ENCODE data around the gene IRAK1.

IRAK1 gene

DNA sequence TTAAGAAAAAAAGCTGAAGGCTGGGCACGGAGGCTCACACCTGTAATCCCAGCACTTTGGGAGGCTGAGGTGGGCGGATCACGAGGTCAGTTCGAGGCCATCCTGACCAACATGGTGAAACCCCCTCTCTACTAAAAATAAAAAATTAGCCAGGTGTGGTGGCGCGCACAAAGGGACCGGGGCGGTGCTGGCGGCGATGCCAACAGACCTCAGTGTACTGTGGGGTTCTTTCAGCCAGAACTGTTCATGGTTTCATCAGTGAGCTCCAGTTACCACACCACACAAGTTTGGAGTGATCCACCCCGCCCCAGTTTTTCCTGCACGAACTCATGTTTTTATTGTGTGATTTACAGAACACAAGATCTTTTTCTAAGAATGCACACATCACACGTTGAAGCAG, 21.2 kb upstream of the IRAK1 start:
- DNase-seq (ENCODE audit: low read depth in 2 of 2): no peak

DNA sequence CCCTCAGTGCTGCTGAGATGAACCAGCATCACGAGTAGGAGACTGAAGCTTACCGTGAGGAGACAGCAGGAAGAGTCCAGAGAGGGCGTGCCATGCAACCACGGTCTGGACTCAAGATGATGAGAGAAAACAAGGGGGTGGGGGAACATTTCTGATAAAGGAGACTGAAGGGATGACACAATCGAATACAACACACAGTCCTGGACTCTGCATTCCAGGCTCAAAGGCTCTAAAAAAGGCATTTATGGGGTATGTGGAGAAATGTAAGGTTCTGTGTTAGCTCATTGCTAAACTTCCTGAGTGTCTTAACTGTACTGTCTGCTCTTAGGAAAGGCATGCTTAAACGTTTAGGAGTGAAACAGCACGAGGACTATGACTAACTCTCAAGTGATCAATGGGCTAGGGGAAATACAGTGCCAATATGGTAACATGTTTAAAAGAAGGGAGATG, 20.6 kb upstream of the IRAK1 start:
- DNase-seq (ENCODE audit: low read depth in 2 of 2): peak; percentile 50 to 53

DNA sequence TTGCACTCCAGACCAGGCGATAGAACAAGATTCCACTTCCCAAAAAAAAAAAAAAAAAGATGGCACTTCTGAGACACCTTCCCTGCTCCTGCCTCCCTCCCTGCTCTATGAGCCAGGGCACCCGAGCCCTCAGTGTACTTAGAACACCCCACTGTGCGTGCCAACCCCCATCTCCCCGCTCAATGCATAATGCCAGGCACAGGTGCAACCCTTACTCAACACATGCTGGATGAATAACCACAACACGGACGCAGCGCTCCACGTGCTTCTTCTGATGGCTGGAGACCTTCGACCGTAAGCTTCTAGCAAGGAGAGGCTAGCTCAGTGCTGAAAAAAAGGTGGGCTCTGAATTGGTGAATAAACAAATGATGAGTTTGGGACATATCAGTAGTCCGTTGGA, 19.9 kb upstream of the IRAK1 start:
- DNase-seq (ENCODE audit: low read depth in 2 of 2): no peak

DNA sequence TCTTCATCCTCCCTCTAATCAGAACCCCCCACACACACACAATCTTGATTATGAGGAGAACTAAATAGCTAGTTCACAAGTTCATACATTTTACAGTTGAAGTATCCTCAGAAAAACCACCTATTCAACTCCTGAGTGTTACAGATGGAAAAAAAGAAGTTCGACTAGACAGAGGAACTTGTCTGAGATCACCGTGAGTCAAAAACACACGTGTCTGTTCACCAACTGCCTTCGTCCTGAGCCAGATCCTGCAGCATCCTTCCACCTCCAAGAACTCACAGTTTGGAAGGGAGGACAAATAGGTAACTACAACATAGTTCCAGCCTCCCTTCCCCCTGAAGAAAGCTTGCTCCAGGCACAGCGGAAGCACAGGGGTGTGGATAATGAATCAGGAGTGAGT, 19.0 kb upstream of the IRAK1 start:
- DNase-seq (ENCODE audit: low read depth in 2 of 2): no peak

DNA sequence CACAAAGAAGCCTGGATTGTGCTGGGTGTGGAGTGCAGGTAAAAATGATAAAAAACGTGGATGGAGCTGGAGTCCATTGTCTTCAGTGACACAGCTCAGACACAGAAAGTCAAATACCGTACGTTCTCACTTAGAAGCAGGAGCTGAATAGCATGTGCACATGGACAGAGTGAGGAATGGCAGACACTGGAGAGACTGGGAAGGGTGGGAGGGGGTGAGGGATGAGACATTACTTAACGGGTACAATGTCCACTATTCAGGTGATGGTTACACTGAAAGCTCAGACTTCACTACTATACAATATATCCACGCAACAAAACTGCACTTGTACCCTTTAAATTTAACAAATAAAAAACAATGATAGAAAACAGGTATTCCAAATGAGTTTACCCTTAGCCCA, 18.1 kb upstream of the IRAK1 start:
- DNase-seq (ENCODE audit: low read depth in 2 of 2): no peak

DNA sequence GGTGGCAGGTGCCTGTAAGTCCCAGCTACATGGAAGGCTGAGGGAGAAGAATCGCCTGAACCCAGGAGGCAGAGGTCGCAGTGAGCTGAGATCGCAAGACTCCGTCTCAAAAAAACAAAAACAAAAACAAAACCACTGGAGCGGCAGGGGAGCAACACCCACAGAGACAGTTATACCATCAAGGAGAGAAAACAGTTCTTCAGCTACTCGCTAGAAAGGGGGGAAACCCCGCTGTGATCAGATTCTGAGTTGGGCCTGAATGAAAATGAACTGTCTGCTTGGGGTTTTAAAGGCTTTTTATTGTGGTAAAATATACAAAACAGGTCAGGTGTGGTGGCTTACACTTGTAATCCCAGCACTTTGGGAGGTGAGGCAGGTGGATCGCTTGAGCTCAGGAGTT, 16.8 kb upstream of the IRAK1 start:
- no peak for DNase-seq (ENCODE audit: low read depth in 2 of 2)

DNA sequence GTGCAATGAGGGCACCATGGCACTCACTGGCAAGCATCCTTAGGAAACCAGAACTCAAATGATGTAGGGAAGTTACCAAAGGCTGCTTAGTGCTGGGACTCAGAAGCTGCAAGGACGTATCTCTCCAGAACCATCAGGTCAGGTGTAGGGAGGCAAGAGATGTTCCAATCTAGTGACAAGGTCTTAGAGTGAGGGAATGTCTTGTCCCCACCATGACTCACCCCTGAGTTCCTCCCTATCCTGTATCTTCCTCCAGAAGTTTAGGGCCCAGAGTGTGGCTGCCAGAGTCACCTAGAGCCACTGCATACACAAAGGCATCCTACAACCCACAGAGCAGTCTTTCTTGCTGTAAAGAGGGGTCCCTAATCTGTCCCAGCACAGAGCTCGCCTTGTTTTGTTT, 14.1 kb upstream of the IRAK1 start:
- no peak for DNase-seq (ENCODE audit: low read depth in 2 of 2)

DNA sequence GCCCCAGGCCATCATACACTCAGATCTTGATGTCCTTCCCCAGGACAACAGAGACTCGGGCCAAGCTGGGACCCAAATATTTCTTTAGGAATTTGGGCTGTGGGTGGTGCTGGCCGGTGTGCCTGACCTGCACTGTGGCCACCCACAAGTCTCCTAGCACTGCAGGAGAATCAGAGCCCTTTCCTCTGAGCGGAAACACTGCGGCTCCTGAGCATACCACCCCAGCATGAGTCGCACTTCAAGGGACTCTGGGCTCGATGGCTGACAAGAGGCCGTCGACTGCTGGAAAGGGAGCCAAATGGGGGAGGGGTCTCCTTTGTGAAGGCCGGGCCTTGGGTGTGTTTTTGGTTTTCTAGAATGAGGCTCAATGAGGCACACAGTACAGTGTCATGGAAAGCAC, 13.0 kb upstream of the IRAK1 start:
- no peak for DNase-seq (ENCODE audit: low read depth in 2 of 2)

DNA sequence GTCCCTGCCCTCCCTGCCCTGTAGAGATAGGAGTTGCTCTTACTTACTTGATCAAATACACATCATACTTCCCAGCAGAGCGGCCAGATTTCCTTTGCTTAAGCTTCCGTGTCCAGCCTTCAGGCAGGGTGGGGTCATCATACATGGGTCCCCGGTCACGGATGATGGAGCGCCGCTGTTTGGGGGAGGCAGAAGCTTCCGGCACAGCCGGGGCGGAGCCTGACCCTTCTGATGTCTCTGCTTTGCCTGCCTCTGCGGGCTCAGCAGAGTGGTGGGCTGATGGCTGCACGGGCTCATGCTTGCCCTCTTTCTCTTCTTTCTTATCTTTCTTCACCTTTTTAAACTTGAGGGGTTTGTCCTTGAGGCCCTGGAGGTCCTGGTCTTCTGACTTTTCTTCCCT, 12.5 kb upstream of the IRAK1 start:
- DNase-seq (ENCODE audit: low read depth in 2 of 2): no peak

DNA sequence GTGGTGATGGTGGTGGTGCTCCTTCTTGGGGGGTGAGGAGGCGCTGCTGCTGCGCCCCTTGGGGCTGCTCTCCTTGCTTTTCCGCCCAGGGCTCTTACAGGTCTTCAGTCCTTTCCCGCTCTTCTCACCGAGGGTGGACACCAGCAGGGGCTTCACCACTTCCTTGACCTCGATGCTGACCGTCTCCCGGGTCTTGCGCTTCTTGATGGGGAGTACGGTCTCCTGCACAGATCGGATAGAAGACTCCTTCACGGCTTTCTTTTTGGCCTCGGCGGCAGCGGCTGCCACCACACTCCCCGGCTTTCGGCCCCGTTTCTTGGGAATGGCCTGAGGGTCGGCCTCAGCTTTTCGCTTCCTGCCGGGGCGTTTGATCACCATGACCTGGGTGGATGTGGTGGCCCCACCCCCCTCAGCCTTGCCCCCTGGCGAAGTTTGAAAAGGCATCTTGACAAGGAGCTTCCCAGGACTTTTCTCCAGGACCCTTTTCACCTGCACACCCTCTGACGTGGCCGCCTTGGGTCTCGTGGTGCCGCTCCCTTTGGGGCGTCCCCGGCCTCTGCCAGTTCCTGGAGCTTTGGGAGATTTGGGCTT, 11.1 kb upstream of the IRAK1 start:
- no peak for DNase-seq (ENCODE audit: low read depth in 2 of 2)

DNA sequence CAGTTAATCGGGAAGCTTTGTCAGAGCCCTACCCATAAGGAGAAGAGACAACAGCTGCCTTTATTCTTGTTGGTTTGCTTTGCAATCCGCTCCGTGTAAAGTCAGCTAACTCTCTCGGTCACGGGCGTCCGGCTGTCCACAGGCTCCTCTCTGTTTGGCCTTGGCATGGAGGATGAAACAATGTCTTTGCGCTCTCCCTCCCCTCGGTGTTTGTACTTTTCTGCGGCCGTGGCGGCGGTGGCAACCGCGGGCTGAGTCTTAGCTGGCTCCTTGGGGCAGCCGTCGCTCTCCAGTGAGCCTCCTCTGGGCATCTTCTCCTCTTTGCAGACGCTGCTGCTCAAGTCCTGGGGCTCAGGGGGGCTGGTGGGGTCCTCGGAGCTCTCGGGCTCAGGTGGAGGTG, 10.6 kb upstream of the IRAK1 start:
- no peak for DNase-seq (ENCODE audit: low read depth in 2 of 2)

DNA sequence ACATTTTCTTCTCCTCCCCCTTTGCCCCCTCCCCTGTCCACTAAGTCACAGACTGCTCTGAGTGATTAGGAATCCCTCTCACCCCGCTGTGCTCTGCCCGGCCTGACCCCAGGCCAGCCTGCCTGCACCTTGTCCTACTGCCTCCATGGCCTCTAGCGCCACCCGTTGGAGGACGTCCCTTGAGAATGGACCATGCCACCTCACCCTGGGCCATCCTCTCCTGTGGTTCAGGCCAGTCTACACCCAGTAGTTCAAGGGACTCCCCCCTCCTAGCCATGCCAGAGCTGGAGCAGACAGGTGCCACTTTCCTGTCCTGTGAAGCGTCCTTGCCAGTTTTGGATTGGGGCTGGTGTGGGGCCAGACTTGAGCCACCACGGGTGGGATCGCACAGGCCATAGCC, 9.7 kb upstream of the IRAK1 start:
- no peak for DNase-seq (ENCODE audit: low read depth in 2 of 2)

DNA sequence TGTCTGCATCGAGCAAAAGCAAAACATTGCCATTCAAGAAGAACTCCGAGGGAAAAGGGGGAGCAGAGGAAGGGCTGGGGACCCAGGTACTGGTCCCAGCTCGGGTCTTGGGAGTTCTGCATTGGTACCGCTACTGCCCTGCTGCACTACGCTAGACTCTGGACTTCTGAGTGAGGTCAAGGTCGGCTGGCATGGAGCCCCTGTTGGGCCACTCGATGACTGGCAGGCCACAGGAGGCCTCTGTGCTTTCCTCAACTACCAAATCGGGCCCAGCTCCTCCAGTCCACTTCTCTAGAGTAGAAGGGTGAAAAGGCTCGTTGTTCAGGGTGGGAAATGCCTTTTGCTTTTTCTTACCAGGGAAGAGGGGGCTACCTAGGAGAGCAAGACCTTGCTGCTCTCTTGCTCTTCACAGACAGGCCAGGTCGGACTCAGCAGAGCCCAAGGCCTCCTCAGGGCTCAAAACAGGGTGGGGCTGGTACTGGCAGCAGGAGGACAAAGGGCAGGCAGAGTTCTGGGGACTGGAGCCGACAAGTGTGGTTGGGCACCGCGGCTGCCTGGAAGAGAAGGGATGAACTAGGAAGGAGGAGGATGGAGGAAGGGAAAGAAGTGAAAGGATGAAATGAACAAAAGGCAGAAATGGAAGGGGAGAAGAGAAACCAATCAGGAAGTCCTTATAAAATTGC, 8.9 kb upstream of the IRAK1 start:
- DNase-seq (ENCODE audit: low read depth in 2 of 2): no peak

DNA sequence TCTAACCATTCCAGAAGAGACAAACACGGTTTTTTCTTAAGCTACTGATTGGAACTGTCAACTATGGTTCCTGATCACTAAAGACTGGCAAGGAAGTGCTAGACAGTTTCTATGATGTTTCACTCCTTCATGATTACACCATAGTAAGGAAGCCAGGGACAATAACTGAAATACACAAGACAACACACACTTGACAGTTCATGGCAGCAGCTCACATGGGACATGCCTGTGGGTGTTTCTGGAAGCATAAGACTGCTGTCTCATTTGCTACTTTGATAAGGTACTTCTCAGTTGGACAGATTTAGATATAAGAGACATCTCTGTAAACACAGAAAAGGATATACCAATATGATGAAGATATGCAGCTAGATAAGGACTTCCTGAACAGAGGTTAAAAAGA, 8.3 kb upstream of the IRAK1 start:
- DNase-seq (ENCODE audit: low read depth in 2 of 2): no peak

DNA sequence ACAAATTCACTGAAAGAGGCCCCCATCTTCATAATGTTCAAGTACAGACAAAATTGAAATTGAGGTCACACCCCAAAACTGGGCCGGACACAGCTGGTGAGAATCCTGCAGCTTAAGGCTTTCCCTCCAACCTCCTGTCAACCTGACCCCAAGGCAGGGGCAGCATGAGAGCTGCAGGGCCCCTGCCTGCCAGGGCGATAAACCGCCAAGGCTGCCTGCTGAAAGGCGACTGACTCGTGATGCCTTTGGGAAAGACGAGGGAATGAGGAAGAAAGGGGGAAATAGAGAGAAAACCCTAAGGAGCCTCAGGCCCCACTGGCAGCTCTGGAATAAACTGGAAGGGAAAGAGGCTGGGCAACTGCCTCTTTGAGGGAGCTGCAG, 7.3 kb upstream of the IRAK1 start:
- DNase-seq (ENCODE audit: low read depth in 2 of 2): no peak

DNA sequence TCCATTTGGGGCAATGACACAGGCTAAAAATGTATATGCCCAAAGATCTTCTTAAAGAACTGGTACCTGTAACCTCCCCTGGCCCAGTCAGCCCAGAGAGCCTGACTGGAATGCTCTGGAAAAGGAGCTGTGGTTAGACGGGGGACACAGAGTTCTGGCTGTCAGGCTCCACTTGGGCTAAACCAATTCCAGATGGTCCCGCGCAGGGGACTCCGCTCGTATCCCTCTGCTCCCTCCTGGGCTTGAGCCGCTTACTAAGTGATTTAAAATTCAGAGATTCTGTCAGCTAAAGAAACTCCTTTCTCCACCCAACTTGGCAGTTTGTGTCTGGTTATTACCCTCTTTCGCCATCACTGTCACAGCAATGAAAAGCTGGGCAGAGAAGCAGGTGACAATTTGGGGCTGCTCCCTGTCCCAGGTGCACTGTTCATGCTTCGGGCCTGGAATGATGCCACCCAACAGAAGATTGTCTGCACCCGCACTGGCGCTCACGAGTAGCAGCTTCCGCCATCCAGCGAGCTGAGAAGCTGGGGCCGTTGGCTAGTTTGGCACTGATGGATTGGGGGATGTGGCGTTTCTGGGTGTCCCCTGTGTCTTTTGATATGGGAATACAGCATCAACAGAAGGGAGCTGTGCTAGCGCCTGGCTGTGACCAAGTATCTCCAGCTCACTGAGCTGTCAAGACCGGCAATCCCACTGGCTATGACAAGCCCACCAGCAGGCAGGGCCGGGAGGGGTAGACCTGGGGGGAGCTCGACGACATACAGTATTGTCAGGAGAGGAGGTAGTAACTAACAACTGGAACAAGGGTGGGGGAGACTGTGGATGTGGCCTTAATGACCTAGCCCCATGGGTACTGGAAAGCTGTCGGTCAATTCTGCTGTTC, 6.7 kb upstream of the IRAK1 start:
- no peak for DNase-seq (ENCODE audit: low read depth in 2 of 2)

DNA sequence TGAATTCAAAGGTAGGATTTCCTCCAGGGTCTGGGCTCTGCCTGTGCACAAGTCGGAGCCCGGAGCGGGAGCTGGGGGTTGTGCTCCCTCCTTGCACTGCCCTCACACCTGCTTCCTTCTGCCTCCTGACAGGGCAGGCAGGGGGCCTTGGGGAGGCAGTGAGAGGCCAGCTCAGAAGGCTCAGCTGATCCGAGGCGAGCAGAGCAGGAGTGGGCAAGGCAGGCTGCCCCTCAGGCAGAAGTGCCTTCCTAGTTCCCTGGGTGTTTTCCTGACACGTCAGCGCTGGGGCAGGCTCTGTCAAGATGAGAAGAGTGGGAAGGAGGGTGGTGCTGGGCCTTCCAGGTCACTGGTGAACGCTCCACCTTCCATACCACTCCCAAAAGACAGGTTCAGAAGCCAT, 5.5 kb upstream of the IRAK1 start:
- no peak for DNase-seq (ENCODE audit: low read depth in 2 of 2)

DNA sequence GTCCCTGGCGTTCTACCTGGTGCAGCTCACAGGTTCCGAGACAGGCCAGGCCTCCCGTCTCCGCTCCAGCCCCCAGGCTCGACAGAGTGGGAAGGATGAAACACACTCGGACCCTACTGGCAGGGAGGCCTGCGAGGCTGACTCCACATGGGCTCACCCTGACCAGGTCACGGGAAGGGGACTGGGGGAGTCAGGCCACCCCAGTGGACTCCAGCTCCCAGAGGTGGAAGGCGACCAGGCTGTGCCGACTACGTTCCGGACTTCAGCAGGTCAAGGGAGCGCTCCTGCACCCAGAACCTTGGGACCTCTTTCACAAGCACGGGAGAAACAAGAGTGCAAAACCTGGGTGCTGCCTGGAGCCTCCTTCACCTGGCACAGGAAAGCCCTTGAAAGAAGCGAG, 4.6 kb upstream of the IRAK1 start:
- no peak for DNase-seq (ENCODE audit: low read depth in 2 of 2)

DNA sequence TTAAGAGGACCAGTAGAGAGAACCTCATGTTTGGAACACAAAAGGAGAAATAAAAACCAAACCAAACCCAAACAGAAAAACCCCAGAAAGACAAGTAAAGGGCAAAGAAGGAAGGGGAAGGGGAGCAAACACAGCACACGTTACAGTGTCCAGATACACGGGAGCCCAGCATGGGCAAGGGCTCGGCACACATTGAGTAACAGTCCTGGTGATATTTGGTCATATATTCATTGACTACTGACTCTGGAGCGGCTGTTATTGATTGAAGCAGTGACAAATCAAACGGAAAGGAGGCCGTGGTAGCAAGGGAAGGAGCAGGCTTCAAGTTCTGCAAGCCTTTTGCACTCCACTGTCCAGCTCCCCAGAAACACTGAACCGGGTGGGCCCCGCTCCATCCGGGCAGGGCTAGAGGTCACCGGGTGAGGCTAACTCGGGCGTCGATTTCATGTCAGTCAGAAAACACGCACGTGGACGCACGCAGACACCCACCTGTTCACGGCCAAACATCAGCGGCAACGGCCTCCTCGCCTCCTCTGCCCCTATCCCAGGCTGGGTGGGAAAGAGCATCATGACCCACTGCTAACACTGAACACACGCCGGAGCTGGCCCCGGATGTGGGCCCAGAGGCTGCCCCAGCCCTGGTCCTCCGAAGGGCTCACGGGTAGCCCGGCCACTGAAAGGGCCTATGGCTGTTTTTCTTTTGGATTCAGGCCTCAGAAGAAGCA, 3.7 kb upstream of the IRAK1 start:
- no peak for DNase-seq (ENCODE audit: low read depth in 2 of 2)

DNA sequence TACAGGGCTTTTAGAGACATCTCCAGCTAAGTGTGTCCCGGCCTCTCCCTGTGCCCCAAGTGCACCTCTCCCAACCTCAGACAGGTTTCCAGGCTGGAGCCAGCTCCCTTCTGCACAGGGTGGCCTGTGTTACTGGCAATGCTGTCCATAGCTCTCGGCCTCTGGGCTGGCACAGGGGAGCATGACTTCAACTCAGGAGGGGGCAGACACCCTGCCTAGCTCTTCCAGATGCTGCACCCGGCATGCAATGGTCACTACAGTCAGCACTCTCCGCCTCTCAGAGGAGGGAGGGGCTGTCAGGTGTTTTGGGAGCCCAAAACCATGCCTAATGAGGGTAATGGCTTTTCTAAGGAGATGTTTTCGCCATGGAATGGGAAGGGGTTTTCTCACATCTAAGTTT, 2.4 kb upstream of the IRAK1 start:
- no peak for DNase-seq (ENCODE audit: low read depth in 2 of 2)

DNA sequence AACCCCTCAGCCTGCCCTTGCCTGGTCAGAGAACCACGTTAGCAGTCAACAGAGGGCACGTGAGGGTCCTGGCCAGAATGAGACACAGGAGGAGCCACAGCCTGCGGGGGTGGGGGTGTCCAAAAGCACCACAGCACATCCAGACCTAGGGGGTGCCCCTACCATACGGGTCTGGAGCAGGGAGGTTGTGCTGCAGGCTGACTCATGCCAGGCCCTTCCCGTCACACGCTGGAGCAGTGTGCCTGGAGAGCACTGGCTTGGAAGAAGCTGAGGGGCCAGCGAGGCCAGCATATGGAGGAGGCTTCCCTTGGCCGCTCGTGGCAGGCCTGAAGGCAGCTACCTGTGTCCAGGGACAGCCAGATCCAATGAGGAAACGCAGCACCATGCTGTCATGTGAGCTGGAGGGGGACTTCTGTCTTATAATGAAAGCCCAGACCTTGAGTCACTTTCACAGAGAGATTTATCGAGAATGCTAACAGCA, 1.5 kb upstream of the IRAK1 start:
- DNase-seq (ENCODE audit: low read depth in 2 of 2): no peak

DNA sequence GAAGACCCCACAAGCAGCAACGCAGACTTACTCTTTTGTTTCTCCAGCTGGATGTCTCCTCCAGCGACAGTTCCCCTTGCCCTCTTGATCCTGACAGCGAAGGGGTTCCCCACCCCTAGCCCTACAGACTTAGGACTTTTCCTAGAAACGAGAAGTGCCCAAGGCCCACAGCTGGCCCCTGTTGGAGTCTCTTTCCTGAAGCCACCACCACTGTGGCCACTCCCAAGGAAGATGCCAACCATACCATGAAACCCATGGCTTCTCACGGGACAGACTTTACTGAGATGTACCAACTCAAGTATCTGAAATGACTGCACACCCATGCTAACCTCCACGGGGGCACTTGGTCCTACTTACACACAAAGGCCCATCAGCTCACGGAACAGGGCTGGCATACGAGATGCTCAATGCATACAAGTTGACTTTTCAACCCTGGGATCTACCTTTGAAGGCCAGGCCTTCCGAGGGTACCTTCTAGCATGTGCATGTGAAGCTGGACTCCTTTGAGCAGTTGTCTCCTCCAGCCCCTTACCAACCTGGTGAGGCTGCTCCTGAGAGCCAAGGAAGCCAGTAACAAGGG, 924 bp upstream of the IRAK1 start:
- DNase-seq (ENCODE audit: low read depth in 2 of 2): no peak
